A549 (cell line): ENCODE results near the gene KCNS3.

Source experiments
- BCL3 ChIP-seq: fragments of >200 bp; sonication (Bioruptor Twin); formaldehyde crosslinking; IDR thresholded peaks from 3 replicates; pipeline ENCODE4 v1.6.1; 2016
- CTCF ChIP-seq: fragments of >200 bp; sonication (Bioruptor Twin); formaldehyde crosslinking; IDR thresholded peaks from 3 replicates; pipeline ENCODE4 v1.5.1; 2016
- ELK1 ChIP-seq: fragments of 150-350 bp; IDR thresholded peaks from 2 replicates; pipeline ENCODE4 v1.6.1; 2014; ENCODE audit warnings: low read depth, mild to moderate bottlenecking, low read length
- GATA3 ChIP-seq: IDR thresholded peaks from 2 replicates; pipeline ENCODE4 v1.6.1; 2012; ENCODE audit warnings: borderline replicate concordance
- KDM1A ChIP-seq: fragments of 200-600 bp; sonication (generic); IDR thresholded peaks from 2 replicates; pipeline ENCODE4 v1.6.1; 2016; ENCODE audit warnings: low read depth, mild to moderate bottlenecking
- MAZ ChIP-seq: fragments of 150-350 bp; IDR thresholded peaks from 2 replicates; pipeline ENCODE4 v1.6.1; 2014; ENCODE audit warnings: antibody characterized with exemption, low read depth, low read length, borderline replicate concordance
- POLR2A ChIP-seq: IDR thresholded peaks from 2 replicates; pipeline ENCODE4 v1.6.1; 2012; ENCODE audit warnings: mild to moderate bottlenecking, low read length
- POLR2AphosphoS2 ChIP-seq: conservative IDR thresholded peaks from 2 replicates; pipeline ENCODE4 v1.6.1; 2012; ENCODE audit warnings: low read length, improper control_type of control experiment, inconsistent platforms
- SMC3 ChIP-seq: fragments of >200 bp; sonication (Bioruptor Twin); formaldehyde crosslinking; IDR thresholded peaks from 3 replicates; pipeline ENCODE4 v1.6.1; 2018; ENCODE audit warnings: inconsistent platforms
- SREBF2 ChIP-seq: fragments of 450-650 bp; IDR thresholded peaks from 2 replicates; pipeline ENCODE4 v1.6.1; 2014; ENCODE audit warnings: mild to moderate bottlenecking, moderate library complexity
- USF2 ChIP-seq: fragments of 450-650 bp; IDR thresholded peaks from 2 replicates; pipeline ENCODE4 v1.6.1; 2014; ENCODE audit warnings: antibody characterized with exemption
- ZSCAN20 ChIP-seq: fragments of 250-450 bp; sonication (Bioruptor Pico); IDR thresholded peaks from 2 replicates; pipeline ENCODE4 v1.8.0; 2022; ENCODE audit warnings: mild to moderate bottlenecking, moderate library complexity

- TF ChIP-seq POLR2A, result no peak
- TF ChIP-seq CTCF, result no peak
- no peak for TF ChIP-seq MAZ
- no peak for TF ChIP-seq KDM1A
- no peak for TF ChIP-seq ELK1
- no peak for TF ChIP-seq GATA3
- no peak for TF ChIP-seq SREBF2
- no peak for TF ChIP-seq ZSCAN20
- no peak for TF ChIP-seq POLR2AphosphoS2
- no peak for TF ChIP-seq USF2
- no peak for TF ChIP-seq BCL3
- no peak for TF ChIP-seq SMC3
These were observed 14.9 kb upstream of the KCNS3 start for GRCh38 chr2:17863539-17863938.
